ENCODE data around the gene BRAF. TPM values are rescaled to one million over a fixed set of nuclear protein-coding genes. Genes with fewer than 3 reads are reported as not detected.

BRAF gene
- total RNA-seq, 1 donor from 2014 or later: 13.3 TPM

DNA sequence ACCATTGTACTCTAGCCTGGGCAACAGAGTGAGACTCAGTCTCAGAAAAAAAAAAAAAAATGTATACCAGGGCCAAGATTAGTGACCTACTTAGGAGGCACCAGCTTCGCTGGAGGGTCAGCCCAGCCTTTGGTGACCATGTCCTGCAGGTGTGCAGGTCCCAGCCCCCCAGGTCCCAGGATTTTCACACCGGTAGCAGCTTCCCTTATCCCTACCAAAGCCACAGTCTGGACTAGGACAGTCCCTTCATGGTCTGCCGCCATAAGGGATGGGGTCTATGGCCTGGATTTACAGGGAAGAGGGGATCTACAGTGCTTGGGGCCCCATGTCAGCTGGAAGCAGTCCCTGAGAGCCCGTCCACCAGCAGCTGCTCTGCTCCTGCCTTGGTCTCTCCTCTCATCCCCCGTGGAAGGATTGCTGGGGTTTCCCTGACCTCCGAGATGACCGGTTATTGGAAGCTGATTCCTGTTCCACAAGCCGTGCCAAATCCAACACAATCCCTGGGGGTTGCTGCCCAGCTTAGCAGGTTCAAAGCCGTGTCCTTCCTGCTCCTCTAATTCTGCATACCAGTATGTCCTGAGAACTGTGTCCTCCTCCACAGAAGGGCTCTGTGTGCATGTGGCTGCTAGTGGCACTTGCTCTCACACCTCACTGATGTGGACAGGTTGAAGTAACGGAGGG, 239.2 kb downstream of the BRAF start:
- Histone ChIP-seq H3K27me3 (ENCODE audit: control insufficient read depth, insufficient read depth, low read length) (no peaks in the 10 kb centered on the region), H3K4me3 (ENCODE audit: low read depth, low read length) (no peak overlapping the region), H3K36me3 (ENCODE audit: control insufficient read depth, insufficient read depth, low read length) (peaks cover 1% of the 10 kb centered on the region)
- TF ChIP-seq, protein P1, sequence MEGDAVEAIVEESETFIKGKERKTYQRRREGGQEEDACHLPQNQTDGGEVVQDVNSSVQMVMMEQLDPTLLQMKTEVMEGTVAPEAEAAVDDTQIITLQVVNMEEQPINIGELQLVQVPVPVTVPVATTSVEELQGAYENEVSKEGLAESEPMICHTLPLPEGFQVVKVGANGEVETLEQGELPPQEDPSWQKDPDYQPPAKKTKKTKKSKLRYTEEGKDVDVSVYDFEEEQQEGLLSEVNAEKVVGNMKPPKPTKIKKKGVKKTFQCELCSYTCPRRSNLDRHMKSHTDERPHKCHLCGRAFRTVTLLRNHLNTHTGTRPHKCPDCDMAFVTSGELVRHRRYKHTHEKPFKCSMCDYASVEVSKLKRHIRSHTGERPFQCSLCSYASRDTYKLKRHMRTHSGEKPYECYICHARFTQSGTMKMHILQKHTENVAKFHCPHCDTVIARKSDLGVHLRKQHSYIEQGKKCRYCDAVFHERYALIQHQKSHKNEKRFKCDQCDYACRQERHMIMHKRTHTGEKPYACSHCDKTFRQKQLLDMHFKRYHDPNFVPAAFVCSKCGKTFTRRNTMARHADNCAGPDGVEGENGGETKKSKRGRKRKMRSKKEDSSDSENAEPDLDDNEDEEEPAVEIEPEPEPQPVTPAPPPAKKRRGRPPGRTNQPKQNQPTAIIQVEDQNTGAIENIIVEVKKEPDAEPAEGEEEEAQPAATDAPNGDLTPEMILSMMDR (IDR thresholded peaks at IDR 0.05; ENCODE audit: insufficient read depth, low read length, poor library complexity, severe bottlenecking): no peak
- no peak for DNase-seq (ENCODE audit: low read depth)

DNA sequence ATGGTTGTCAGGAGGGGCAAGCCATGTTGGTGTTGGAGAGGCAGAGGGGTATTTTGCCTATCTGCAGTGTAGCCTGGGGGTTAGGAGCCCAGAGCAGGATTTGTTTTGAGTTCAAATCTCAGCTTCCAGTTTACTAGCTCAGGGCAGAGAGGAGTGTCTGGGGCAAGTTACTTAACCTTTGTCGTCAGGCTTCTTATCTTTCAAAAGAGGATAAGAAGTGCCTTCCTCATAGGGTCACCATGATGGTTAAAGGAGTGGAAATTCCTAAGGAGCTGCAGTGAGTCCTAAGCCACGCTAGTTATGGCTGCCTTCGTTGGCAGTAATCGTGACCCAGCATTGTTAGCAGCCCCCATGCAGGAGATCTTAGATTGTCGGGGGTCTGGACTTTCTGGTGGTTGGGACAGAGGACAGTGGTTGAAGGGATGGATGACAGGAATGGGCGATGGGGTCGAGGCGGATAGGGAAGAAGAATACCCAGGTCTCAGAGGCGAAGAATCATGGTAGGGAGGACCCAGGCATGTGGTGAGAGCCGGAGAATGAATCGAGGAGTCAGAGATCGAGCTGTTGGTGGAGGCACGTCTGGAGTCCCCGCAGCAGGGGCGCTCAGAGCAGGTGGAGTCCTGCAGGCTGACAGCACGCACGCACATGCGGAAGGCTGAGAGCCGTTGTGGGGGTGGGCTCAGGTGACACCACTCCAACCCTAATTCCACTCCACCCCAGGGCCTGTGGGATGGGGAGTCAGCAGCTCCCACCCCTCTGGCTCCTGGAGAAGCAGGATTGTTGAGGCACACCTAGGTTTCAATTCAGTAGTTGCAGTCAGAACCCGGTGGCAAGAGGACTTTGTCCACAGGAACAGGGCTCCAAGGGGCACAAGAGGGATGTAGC, 240.4 kb downstream of the BRAF start:
- Histone ChIP-seq H3K27me3 (ENCODE audit: control insufficient read depth, insufficient read depth, low read length) (no peaks in the 10 kb centered on the region), H3K36me3 (ENCODE audit: control insufficient read depth, insufficient read depth, low read length) (peaks cover under 1% of the 10 kb centered on the region), H3K4me3 (ENCODE audit: low read depth, low read length) (no peak overlapping the region)
- TF ChIP-seq, protein P1 (IDR thresholded peaks at IDR 0.05; ENCODE audit: insufficient read depth, low read length, poor library complexity, severe bottlenecking): no peak
- no peak for DNase-seq (ENCODE audit: low read depth)

DNA sequence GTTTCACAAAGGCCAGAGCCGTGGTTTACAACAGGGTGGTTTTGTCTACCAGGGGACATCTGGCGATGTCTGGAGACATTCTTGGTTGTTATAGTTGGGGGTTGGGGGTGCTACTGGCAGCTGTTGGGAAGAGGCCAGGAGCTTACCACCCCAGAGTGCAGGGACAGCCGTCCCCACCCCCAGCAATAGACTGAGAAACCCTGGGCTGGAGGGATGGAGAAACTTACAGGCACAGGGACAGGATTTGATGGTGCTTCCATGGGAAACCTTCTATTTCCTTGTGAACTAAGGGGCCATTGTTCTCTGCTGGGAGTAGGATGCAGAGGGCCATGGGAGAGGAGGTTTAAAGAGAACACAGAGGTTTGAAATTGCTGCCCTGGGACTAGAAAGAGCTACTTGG, 241.1 kb downstream of the BRAF start:
- Histone ChIP-seq H3K36me3 (ENCODE audit: control insufficient read depth, insufficient read depth, low read length) (no peaks in the 10 kb centered on the region), H3K27me3 (ENCODE audit: control insufficient read depth, insufficient read depth, low read length) (no peaks in the 10 kb centered on the region), H3K4me3 (ENCODE audit: low read depth, low read length) (no peak overlapping the region)
- TF ChIP-seq, protein P1 (IDR thresholded peaks at IDR 0.05; ENCODE audit: insufficient read depth, low read length, poor library complexity, severe bottlenecking): no peak
- DNase-seq (ENCODE audit: low read depth): no peak

DNA sequence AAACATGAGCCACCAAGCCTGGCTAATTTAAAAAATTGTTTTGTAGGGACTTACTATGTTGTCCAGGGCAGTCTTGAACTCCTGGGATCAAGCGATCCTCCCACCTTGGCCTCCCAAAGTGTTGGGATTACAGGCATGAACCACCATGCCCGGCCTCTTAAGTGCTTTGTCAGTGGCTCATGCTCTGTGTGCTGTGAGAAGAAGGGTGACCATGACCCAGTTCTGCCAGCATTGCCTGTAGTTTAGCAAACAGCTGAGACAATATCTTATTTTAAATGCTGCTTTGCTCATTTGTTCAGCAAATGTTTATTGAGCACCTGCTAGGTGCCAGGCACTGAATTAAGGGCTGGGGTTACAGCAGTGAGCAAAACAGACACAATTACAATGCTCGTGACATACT, 243.0 kb downstream of the BRAF start:
- DNase-seq (ENCODE audit: low read depth): no peak
- TF ChIP-seq, protein P1 (IDR thresholded peaks at IDR 0.05; ENCODE audit: insufficient read depth, low read length, poor library complexity, severe bottlenecking): no peak

DNA sequence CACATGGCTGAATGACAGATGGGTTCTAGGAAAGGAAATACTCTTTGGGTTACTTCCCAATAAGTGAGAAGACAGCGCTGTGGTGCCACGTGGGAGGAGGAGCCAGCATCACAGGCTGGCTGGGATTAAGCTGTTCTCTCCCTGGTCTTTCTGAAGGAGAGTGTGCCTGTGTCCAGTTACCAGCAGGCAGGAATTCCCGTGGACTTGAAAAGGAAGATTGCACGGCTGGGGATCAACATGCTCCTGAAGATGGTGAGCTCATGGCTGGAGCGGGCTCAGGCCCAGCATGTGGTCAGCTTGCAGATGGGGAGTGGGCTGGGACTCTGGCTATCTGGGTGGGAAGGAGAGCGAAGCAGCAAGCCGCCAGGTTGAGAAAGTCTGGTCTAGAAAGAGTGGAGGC, 243.8 kb downstream of the BRAF start:
- H3K4me3 ChIP-seq (ENCODE audit: low read depth, low read length): no peak overlapping the region
- DNase-seq (ENCODE audit: low read depth): no peak
- TF ChIP-seq, protein P1 (IDR thresholded peaks at IDR 0.05; ENCODE audit: insufficient read depth, low read length, poor library complexity, severe bottlenecking): no peak
- H3K27me3 ChIP-seq (ENCODE audit: control insufficient read depth, insufficient read depth, low read length): no peaks in the 10 kb centered on the region
- H3K36me3 ChIP-seq (ENCODE audit: control insufficient read depth, insufficient read depth, low read length): peaks cover 1% of the 10 kb centered on the region

More for the DNA sequence above, 243.0 kb downstream of the BRAF start:
- Histone ChIP-seq H3K27me3 (ENCODE audit: control insufficient read depth, insufficient read depth, low read length) (no peaks in the 10 kb centered on the region), H3K36me3 (ENCODE audit: control insufficient read depth, insufficient read depth, low read length) (peaks cover 1% of the 10 kb centered on the region), H3K4me3 (ENCODE audit: low read depth, low read length) (no peak overlapping the region)
